Liver (tissue), 3 donors: ENCODE measurements around the gene SH2D6.

Experiments
- GABPA ChIP-seq, 2 donors: IDR thresholded peaks in 1 of 2; conservative IDR thresholded peaks in 1 of 2; 2 replicates each; pipeline ENCODE4 v1.6.1; 2016; ENCODE audit warnings: antibody characterized with exemption in 2 of 2, mild to moderate bottlenecking in 1 of 2, moderate library complexity in 1 of 2
- RAD21 ChIP-seq, 2 donors: IDR thresholded peaks; 2 replicates each; pipeline ENCODE4 v1.6.1; 2016; ENCODE audit warnings: antibody characterized with exemption in 2 of 2, mild to moderate bottlenecking in 2 of 2
- YY1 ChIP-seq: IDR thresholded peaks from 2 replicates; pipeline ENCODE4 v1.6.1; 2016; ENCODE audit warnings: antibody characterized with exemption, mild to moderate bottlenecking
- TF ChIP-seq, protein P1 (sequence below): fragments of 150-350 bp; IDR thresholded peaks from 2 replicates; pipeline ENCODE4 v1.5.1; 2017; ENCODE audit warnings: improper control_type of control experiment, low read depth, low read length; ENCODE audit not compliant: missing input control
- TF ChIP-seq, protein P2 (sequence below): IDR thresholded peaks from 2 replicates; pipeline ENCODE4 v1.6.1; 2016; ENCODE audit warnings: antibody characterized with exemption
- TF ChIP-seq, protein P3 (sequence below): IDR thresholded peaks from 2 replicates; pipeline ENCODE4 v1.6.1; 2016; ENCODE audit warnings: antibody characterized with exemption, mild to moderate bottlenecking
- donor health status: healthy.
- donor health status: healthy.

DNA sequence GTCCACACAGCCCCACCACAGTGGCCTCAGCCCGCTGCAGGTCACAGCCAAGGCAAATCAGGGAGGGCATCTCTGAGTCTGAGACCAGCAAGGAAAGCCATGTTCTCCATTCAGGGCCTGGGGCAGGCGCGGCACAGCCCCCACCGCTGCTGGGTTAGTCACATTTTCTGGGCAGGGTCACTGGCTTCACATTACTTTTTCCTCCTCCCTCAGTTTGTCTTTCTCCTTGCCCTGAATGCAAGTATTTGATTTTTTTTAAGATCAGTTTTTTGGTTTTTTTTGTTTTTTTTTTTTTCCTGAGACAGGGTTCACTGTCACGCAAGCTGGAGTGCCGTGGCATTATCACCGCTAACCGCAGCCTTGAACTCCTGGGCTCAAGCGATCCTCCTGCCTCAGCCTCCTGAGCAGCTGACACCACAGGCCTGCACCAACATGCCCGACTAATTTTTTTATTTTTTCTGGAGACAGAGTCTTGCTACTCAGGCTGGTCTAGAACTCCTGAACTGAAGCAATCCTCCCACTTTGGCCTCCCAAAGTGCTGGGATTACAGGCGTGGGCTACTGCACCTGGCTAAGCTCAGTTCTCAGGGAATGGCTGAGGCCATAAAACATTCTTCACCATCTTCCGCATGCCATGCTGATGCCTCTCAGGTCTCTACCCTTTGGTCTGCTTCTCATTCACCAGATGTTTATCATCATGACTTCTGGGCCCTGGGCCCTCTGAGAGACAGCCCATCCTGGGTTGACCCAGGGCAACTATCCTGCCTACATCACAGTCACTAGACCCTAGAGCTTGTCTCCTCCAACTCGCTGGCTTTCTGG, 7.7 kb upstream of the SH2D6 start:
- TF ChIP-seq, protein P1, sequence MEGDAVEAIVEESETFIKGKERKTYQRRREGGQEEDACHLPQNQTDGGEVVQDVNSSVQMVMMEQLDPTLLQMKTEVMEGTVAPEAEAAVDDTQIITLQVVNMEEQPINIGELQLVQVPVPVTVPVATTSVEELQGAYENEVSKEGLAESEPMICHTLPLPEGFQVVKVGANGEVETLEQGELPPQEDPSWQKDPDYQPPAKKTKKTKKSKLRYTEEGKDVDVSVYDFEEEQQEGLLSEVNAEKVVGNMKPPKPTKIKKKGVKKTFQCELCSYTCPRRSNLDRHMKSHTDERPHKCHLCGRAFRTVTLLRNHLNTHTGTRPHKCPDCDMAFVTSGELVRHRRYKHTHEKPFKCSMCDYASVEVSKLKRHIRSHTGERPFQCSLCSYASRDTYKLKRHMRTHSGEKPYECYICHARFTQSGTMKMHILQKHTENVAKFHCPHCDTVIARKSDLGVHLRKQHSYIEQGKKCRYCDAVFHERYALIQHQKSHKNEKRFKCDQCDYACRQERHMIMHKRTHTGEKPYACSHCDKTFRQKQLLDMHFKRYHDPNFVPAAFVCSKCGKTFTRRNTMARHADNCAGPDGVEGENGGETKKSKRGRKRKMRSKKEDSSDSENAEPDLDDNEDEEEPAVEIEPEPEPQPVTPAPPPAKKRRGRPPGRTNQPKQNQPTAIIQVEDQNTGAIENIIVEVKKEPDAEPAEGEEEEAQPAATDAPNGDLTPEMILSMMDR = no peak
- no peak for TF ChIP-seq YY1
- TF ChIP-seq, protein P2, sequence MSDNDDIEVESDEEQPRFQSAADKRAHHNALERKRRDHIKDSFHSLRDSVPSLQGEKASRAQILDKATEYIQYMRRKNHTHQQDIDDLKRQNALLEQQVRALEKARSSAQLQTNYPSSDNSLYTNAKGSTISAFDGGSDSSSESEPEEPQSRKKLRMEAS = no peak
- TF ChIP-seq GABPA (IDR thresholded peaks at IDR 0.05 in 1 of 2, conservative IDR thresholded peaks at IDR 0.05 in 1 of 2) = no peak
- TF ChIP-seq, protein P3, sequence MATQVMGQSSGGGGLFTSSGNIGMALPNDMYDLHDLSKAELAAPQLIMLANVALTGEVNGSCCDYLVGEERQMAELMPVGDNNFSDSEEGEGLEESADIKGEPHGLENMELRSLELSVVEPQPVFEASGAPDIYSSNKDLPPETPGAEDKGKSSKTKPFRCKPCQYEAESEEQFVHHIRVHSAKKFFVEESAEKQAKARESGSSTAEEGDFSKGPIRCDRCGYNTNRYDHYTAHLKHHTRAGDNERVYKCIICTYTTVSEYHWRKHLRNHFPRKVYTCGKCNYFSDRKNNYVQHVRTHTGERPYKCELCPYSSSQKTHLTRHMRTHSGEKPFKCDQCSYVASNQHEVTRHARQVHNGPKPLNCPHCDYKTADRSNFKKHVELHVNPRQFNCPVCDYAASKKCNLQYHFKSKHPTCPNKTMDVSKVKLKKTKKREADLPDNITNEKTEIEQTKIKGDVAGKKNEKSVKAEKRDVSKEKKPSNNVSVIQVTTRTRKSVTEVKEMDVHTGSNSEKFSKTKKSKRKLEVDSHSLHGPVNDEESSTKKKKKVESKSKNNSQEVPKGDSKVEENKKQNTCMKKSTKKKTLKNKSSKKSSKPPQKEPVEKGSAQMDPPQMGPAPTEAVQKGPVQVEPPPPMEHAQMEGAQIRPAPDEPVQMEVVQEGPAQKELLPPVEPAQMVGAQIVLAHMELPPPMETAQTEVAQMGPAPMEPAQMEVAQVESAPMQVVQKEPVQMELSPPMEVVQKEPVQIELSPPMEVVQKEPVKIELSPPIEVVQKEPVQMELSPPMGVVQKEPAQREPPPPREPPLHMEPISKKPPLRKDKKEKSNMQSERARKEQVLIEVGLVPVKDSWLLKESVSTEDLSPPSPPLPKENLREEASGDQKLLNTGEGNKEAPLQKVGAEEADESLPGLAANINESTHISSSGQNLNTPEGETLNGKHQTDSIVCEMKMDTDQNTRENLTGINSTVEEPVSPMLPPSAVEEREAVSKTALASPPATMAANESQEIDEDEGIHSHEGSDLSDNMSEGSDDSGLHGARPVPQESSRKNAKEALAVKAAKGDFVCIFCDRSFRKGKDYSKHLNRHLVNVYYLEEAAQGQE = no peak
- TF ChIP-seq RAD21 (IDR thresholded peaks at IDR 0.05) = no peak
